ENCODE measurements around the gene ABCA3. TPM values are rescaled to one million over a fixed set of nuclear protein-coding genes. Genes with fewer than 3 reads are reported as not detected.

ABCA3 gene
- total RNA-seq (2021; ENCODE audit: unreplicated experiment) (58.4 TPM), Bru-seq, nascent RNA (percentile 54 among the genes with signal in this experiment), BruChase-seq, experiment 1, labeled RNA remaining after a 2-hour chase (percentile 58 among the genes with signal in this experiment), BruChase-seq, experiment 2, labeled RNA remaining after a 6-hour chase (percentile 67 among the genes with signal in this experiment)
- 93.9 TPM for polyA plus RNA-seq (2012; ENCODE audit: insufficient read length)
- long read RNA-seq, partial matches to known transcripts = 252 of 353 reads
- long read RNA-seq, other reads (novel, unspliced or antisense) = 101 of 353 reads

GRCh38 chr16:2340564-2341455 lies at the start of gene ABCA3:
Gene ABCA3 (minus strand): TSS chr16:2340728. CDS start chr16:2326466, 14,262 bp downstream.
- H3K27me3 ChIP-seq (ENCODE audit: control insufficient read depth, insufficient read depth, low read length) = no peaks in the 10 kb centered on the region
- peak within 1 kb of the TSS; percentile 86 for H3K27ac ChIP-seq (ENCODE audit: low read length)
- in situ Hi-C loops (cut with HindIII; ENCODE audit: low pct_unique_long_range_greater_than_20kb, low sequenced_read_pairs) = no loop called here

More at GRCh38 chr16:2340564-2341455, at the start of gene ABCA3:
- intact Hi-C loops (cut with micrococcal nuclease; ENCODE audit: unreplicated experiment) = no loop called here
- H3K36me3 ChIP-seq (ENCODE audit: control insufficient read depth, insufficient read depth, low read length) = no peaks in the 10 kb centered on the region
- DNase-seq (ENCODE audit: low read depth, low spot score) = peak; percentile 83
- POLR2A ChIA-PET = no interaction called here
- no peak for TF ChIP-seq SIN3A (IDR thresholded peaks at IDR 0.05; ENCODE audit: borderline replicate concordance, insufficient read depth, low read depth, low read length)
- peak in 1 of 2 experiments; percentile 78; a peak in 2 of 4 replicates for TF ChIP-seq REST (IDR thresholded peaks at IDR 0.05; ENCODE audit: insufficient read depth in 1 of 2, low read depth in 2 of 2, low read length in 1 of 2)
- TF ChIP-seq TCF7L2 (IDR thresholded peaks at IDR 0.05; ENCODE audit: low read depth, low read length) = 0 out of 2 replicates have a peak, but pooled peaks have one; percentile 18
- TF ChIP-seq CTCF (IDR thresholded peaks at IDR 0.05) = peak; percentile 100
- no peak; the same call in 1 of the 2 replicates for TF ChIP-seq POLR2AphosphoS5 (IDR thresholded peaks at IDR 0.05; ENCODE audit: low read depth, low read length)
- BruUV-seq (replicated peaks) = no TSS peak
- CTCF ChIA-PET = interaction anchor here (0.8 kb wide), 1 partner anchor 48 kb away, joined by 3 read pairs; no protein-coding TSS in a partner anchor
- H3K4me1 ChIP-seq (ENCODE audit: control insufficient read depth, insufficient read depth, low read length) = peaks cover 18% of the 10 kb centered on the region
- peak; percentile 94 for ATAC-seq
- H3K4me3 ChIP-seq (ENCODE audit: low read depth in 2 of 2, low read length in 2 of 2) = peak within 1 kb of the TSS; percentile 73 to 79
- H3K9me3 ChIP-seq (ENCODE audit: control insufficient read depth, insufficient read depth, low read depth, low read length) = no peaks in the 10 kb centered on the region
